HUES6 (cell line): ENCODE results near the gene SMARCA2.

ENCODE experiments used
- H3K27ac ChIP-seq: 2 replicates; pipeline ENCODE4 v1.7.0; 2013; ENCODE audit warnings: low read depth, mild to moderate bottlenecking, low read length, inconsistent platforms
- H3K27me3 ChIP-seq: 2 replicates; pipeline ENCODE4 v1.6.1; 2013; ENCODE audit warnings: low read length; ENCODE audit not compliant: control insufficient read depth, insufficient read depth
- H3K36me3 ChIP-seq: 2 replicates; pipeline ENCODE4 v1.6.1; 2013; ENCODE audit warnings: low read length; ENCODE audit not compliant: control insufficient read depth, insufficient read depth
- H3K4me1 ChIP-seq: 2 replicates; pipeline ENCODE4 v1.6.1; 2013; ENCODE audit warnings: low read length; ENCODE audit not compliant: control insufficient read depth, insufficient read depth
- H3K4me3 ChIP-seq: 2 replicates; pipeline ENCODE4 v1.5.1; 2013; ENCODE audit warnings: low read depth, low read length
- H3K9ac ChIP-seq: one replicate; pipeline ENCODE4 v1.6.1; 2013; ENCODE audit warnings: mild to moderate bottlenecking, low read length
- H3K9me3 ChIP-seq: 2 replicates; pipeline ENCODE4 v1.6.1; 2013; ENCODE audit warnings: low read depth, low read length; ENCODE audit not compliant: control insufficient read depth, insufficient read depth

Gene SMARCA2

GRCh38 chr9:2066312-2067273 is 51.4 kb downstream of the SMARCA2 start:
- Histone ChIP-seq H3K4me1 (peaks cover 5% of the 10 kb centered on the region), H3K36me3 (no peaks in the 10 kb centered on the region), H3K27me3 (no peaks in the 10 kb centered on the region), H3K4me3 (no peak overlapping the region), H3K9me3 (no peaks in the 10 kb centered on the region), H3K27ac (no peak overlapping the region), H3K9ac (no peak overlapping the region)

- Histone ChIP-seq H3K4me3 (no peak overlapping the region), H3K36me3 (peaks cover 18% of the 10 kb centered on the region; the same call in 1 of the 2 replicates), H3K9ac (no peak overlapping the region), H3K4me1 (no peaks in the 10 kb centered on the region), H3K27me3 (no peaks in the 10 kb centered on the region), H3K27ac (no peak overlapping the region), H3K9me3 (no peaks in the 10 kb centered on the region)
Measured at GRCh38 chr9:2072752-2073405, 57.7 kb downstream of the SMARCA2 start.

GRCh38 chr9:2082772-2083171 is 67.6 kb downstream of the SMARCA2 start:
- Histone ChIP-seq H3K27ac (no peak overlapping the region), H3K36me3 (peaks cover 22% of the 10 kb centered on the region), H3K9ac (no peak overlapping the region), H3K4me3 (no peak overlapping the region), H3K9me3 (no peaks in the 10 kb centered on the region), H3K27me3 (no peaks in the 10 kb centered on the region), H3K4me1 (no peaks in the 10 kb centered on the region)

- H3K36me3 ChIP-seq = peaks cover 15% of the 10 kb centered on the region; the same call in 1 of the 2 replicates
- H3K27me3 ChIP-seq = no peaks in the 10 kb centered on the region
- no peak overlapping the region for H3K9ac ChIP-seq
- H3K4me1 ChIP-seq = no peaks in the 10 kb centered on the region
- H3K9me3 ChIP-seq = no peaks in the 10 kb centered on the region
- H3K27ac ChIP-seq = no peak overlapping the region
- H3K4me3 ChIP-seq = no peak overlapping the region
Measured at GRCh38 chr9:2083479-2083878, 68.3 kb downstream of the SMARCA2 start.

- H3K36me3 ChIP-seq = peaks cover 15% of the 10 kb centered on the region; the same call in 1 of the 2 replicates
- no peak overlapping the region for H3K9ac ChIP-seq
Measured at GRCh38 chr9:2085716-2086115, 70.6 kb downstream of the SMARCA2 start.

GRCh38 chr9:2086116-2086515 is 71.0 kb downstream of the SMARCA2 start:
- no peak overlapping the region for H3K4me3 ChIP-seq
- no peaks in the 10 kb centered on the region for H3K27me3 ChIP-seq
- H3K36me3 ChIP-seq = peaks cover 15% of the 10 kb centered on the region; the same call in 1 of the 2 replicates
- H3K27ac ChIP-seq = no peak overlapping the region
- no peak overlapping the region for H3K9ac ChIP-seq
- H3K4me1 ChIP-seq = no peaks in the 10 kb centered on the region
- no peaks in the 10 kb centered on the region for H3K9me3 ChIP-seq

More at GRCh38 chr9:2085716-2086115, 70.6 kb downstream of the SMARCA2 start:
- no peaks in the 10 kb centered on the region for H3K9me3 ChIP-seq
- no peak overlapping the region for H3K4me3 ChIP-seq
- no peak overlapping the region for H3K27ac ChIP-seq
- no peaks in the 10 kb centered on the region for H3K27me3 ChIP-seq
- no peaks in the 10 kb centered on the region for H3K4me1 ChIP-seq

- Histone ChIP-seq H3K4me3 (no peak overlapping the region), H3K4me1 (no peaks in the 10 kb centered on the region)
Measured at GRCh38 chr9:2086971-2087370, 71.8 kb downstream of the SMARCA2 start.

GRCh38 chr9:2087500-2088313 is 72.6 kb downstream of the SMARCA2 start:
- Histone ChIP-seq H3K27ac (no peak overlapping the region), H3K36me3 (peaks cover 11% of the 10 kb centered on the region; the same call in 1 of the 2 replicates), H3K9ac (no peak overlapping the region), H3K9me3 (no peaks in the 10 kb centered on the region), H3K27me3 (no peaks in the 10 kb centered on the region), H3K4me3 (no peak overlapping the region), H3K4me1 (no peaks in the 10 kb centered on the region)

More at GRCh38 chr9:2086971-2087370, 71.8 kb downstream of the SMARCA2 start:
- H3K9ac ChIP-seq = no peak overlapping the region
- no peaks in the 10 kb centered on the region for H3K9me3 ChIP-seq
- no peak overlapping the region for H3K27ac ChIP-seq
- no peaks in the 10 kb centered on the region for H3K27me3 ChIP-seq
- H3K36me3 ChIP-seq = peaks cover 12% of the 10 kb centered on the region; the same call in 1 of the 2 replicates

- no peaks in the 10 kb centered on the region for H3K36me3 ChIP-seq
- H3K27ac ChIP-seq = no peak overlapping the region
- H3K9ac ChIP-seq = no peak overlapping the region
- no peaks in the 10 kb centered on the region for H3K27me3 ChIP-seq
- no peak overlapping the region for H3K4me3 ChIP-seq
- H3K4me1 ChIP-seq = peaks cover 6% of the 10 kb centered on the region; the same call in 1 of the 2 replicates
- no peaks in the 10 kb centered on the region for H3K9me3 ChIP-seq
Measured at GRCh38 chr9:2093920-2094597, 78.9 kb downstream of the SMARCA2 start.

GRCh38 chr9:2096376-2096970 is 81.3 kb downstream of the SMARCA2 start:
- H3K4me3 ChIP-seq = no peak overlapping the region
- H3K9me3 ChIP-seq = no peaks in the 10 kb centered on the region
- no peaks in the 10 kb centered on the region; the same call in 1 of the 2 replicates for H3K36me3 ChIP-seq
- no peak overlapping the region for H3K27ac ChIP-seq
- no peaks in the 10 kb centered on the region for H3K27me3 ChIP-seq
- H3K4me1 ChIP-seq = peaks cover 6% of the 10 kb centered on the region; the same call in 1 of the 2 replicates
- H3K9ac ChIP-seq = no peak overlapping the region
